Breast epithelium (tissue), 4 donors: ENCODE measurements around the gene MYBPC3. TPM values are rescaled to one million over a fixed set of nuclear protein-coding genes. Genes with fewer than 3 reads are reported as not detected.

ENCODE experiments used
- DNase-seq, 2 donors: peaks; one replicate each; pipeline ENCODE4 v3.0.0-alpha.2; 2019; ENCODE audit warnings: low spot score in 2 of 2
- H3K27ac ChIP-seq, 2 donors: fragments of 200-600 bp; sonication (generic) in 1 of 2; one replicate each; pipeline ENCODE4 v1.5.1; 2016 to 2019; ENCODE audit warnings: mild to moderate bottlenecking in 1 of 2
- H3K27me3 ChIP-seq, 2 donors: fragments of 200-600 bp; sonication (generic) in 1 of 2; one replicate each; pipeline versions ENCODE4 v1.5.1 to v1.6.0; 2017 to 2019; ENCODE audit warnings: control low read depth in 1 of 2, mild to moderate bottlenecking in 1 of 2
- H3K36me3 ChIP-seq: fragments of 200-600 bp; one replicate; pipeline ENCODE4 v1.5.1; 2019
- H3K4me1 ChIP-seq, 2 donors: fragments of 200-600 bp; sonication (generic); one replicate each; pipeline ENCODE4 v1.5.1; 2016 to 2019; ENCODE audit warnings: control low read depth in 1 of 2
- H3K4me3 ChIP-seq, 3 donors: fragments of 200-600 bp; sonication (generic); 1 replicate in 2 of 3; 2 replicates in 1 of 3; pipeline ENCODE4 v1.5.1; 2016 to 2019; ENCODE audit warnings: mild to moderate bottlenecking in 3 of 3, moderate library complexity in 2 of 3
- H3K9me3 ChIP-seq, 2 donors: fragments of 200-600 bp; sonication (generic) in 1 of 2; one replicate each; pipeline ENCODE4 v1.5.1; 2016 to 2019; ENCODE audit warnings: control low read depth in 1 of 2
- CTCF ChIP-seq, 3 donors: fragments of 450-650 bp; IDR thresholded peaks; one replicate each; pipeline ENCODE4 v1.5.1; 2016 to 2017; ENCODE audit warnings: antibody characterized with exemption in 3 of 3, mild to moderate bottlenecking in 3 of 3, moderate library complexity in 3 of 3
- POLR2A ChIP-seq: fragments of 450-650 bp; IDR thresholded peaks from one replicate; pipeline ENCODE4 v1.6.1; 2016; ENCODE audit warnings: antibody characterized with exemption, mild to moderate bottlenecking, moderate library complexity
- POLR2AphosphoS5 ChIP-seq, 3 donors: sonication (generic); formaldehyde crosslinking; IDR thresholded peaks; one replicate each; pipeline ENCODE4 v1.6.1; 2017; ENCODE audit warnings: antibody characterized with exemption in 3 of 3
- intact Hi-C: fragments of 100-400 bp; cut with DNase I; formaldehyde crosslinking; loops from one replicate; pipeline ENCODE4 v1.15.1; 2023; ENCODE audit warnings: low total_unique reads
- total RNA-seq, 3 donors: library from RNA; depleted of rRNA; stranded (reverse); fragments of >200 nt; gene quantifications; one replicate each; pipeline ENCODE4 v1.1.0, GENCODE V29; 2016

The MYBPC3 gene
- total RNA-seq: under 1 TPM in 2 of 3 donors, not detected in 1; under 0.01 TPM

- no peaks in the 10 kb centered on the region for H3K27me3 ChIP-seq
- H3K36me3 ChIP-seq: no peaks in the 10 kb centered on the region
- no peak within 1 kb of the TSS for H3K27ac ChIP-seq
- H3K9me3 ChIP-seq: no peaks in the 10 kb centered on the region
- TF ChIP-seq POLR2AphosphoS5 (IDR thresholded peaks at IDR 0.05): no peak
- TF ChIP-seq CTCF (IDR thresholded peaks at IDR 0.05): no peak
- TF ChIP-seq POLR2A: no peak
- DNase-seq: no peak
- peaks cover 0 to 4% of the 10 kb centered on the region in 2 donors for H3K4me1 ChIP-seq
- no peak within 1 kb of the TSS for H3K4me3 ChIP-seq
- intact Hi-C loops: loop anchor here (10.0 kb wide), 1 partner anchor 168 kb away; the partner anchor contains the start of gene PACSIN3
Observed at GRCh38 chr11:47352556-47352955, at the start of gene MYBPC3. MYBPC3 (minus strand) TSS chr11:47352702; CDS start chr11:47352647, 55 bp downstream.

- peak overlapping the region; percentile 45 to 77 (median 63) for H3K4me3 ChIP-seq
- intact Hi-C loops: no loop called here
- H3K9me3 ChIP-seq: no peaks in the 10 kb centered on the region
- peak overlapping the region; percentile 88 to 92 for H3K27ac ChIP-seq
- no peaks in the 10 kb centered on the region for H3K36me3 ChIP-seq
- peaks cover 0 to 3% of the 10 kb centered on the region in 2 donors for H3K4me1 ChIP-seq
- TF ChIP-seq CTCF (IDR thresholded peaks at IDR 0.05) (no peak), POLR2AphosphoS5 (IDR thresholded peaks at IDR 0.05) (no peak), POLR2A (no peak)
- no peaks in the 10 kb centered on the region for H3K27me3 ChIP-seq
- no peak for DNase-seq
Observed at GRCh38 chr11:47400768-47401279, 48.3 kb upstream of the MYBPC3 start.

GRCh38 chr11:47399860-47400767 lies 47.6 kb upstream of the MYBPC3 start:
- Histone ChIP-seq H3K4me3 (peak overlapping the region; percentile 45 to 77 (median 63)), H3K4me1 (peaks cover 0 to 3% of the 10 kb centered on the region in 2 donors), H3K27ac (peak overlapping the region; percentile 88 to 92), H3K27me3 (no peaks in the 10 kb centered on the region), H3K9me3 (no peaks in the 10 kb centered on the region), H3K36me3 (no peaks in the 10 kb centered on the region)
- TF ChIP-seq POLR2A (no peak), POLR2AphosphoS5 (IDR thresholded peaks at IDR 0.05) (no peak), CTCF (IDR thresholded peaks at IDR 0.05) (no peak)
- DNase-seq: no peak
- intact Hi-C loops: no loop called here

GRCh38 chr11:47398551-47398950 lies 46.0 kb upstream of the MYBPC3 start:
- H3K27ac ChIP-seq: no peak overlapping the region
- H3K36me3 ChIP-seq: no peaks in the 10 kb centered on the region
- DNase-seq: no peak
- intact Hi-C loops: no loop called here
- peaks cover 0 to 3% of the 10 kb centered on the region in 2 donors for H3K4me1 ChIP-seq
- no peak overlapping the region for H3K4me3 ChIP-seq
- no peak for TF ChIP-seq CTCF (IDR thresholded peaks at IDR 0.05)
- no peak for TF ChIP-seq POLR2AphosphoS5 (IDR thresholded peaks at IDR 0.05)
- TF ChIP-seq POLR2A: no peak
- H3K27me3 ChIP-seq: no peaks in the 10 kb centered on the region
- no peaks in the 10 kb centered on the region for H3K9me3 ChIP-seq

GRCh38 chr11:47398011-47398410 lies 45.5 kb upstream of the MYBPC3 start:
- H3K4me1 ChIP-seq: peaks cover 0 to 3% of the 10 kb centered on the region in 2 donors
- no peaks in the 10 kb centered on the region for H3K9me3 ChIP-seq
- no peak for DNase-seq
- H3K4me3 ChIP-seq: no peak overlapping the region
- intact Hi-C loops: no loop called here
- H3K36me3 ChIP-seq: no peaks in the 10 kb centered on the region
- H3K27ac ChIP-seq: no peak overlapping the region
- H3K27me3 ChIP-seq: no peaks in the 10 kb centered on the region
- TF ChIP-seq POLR2AphosphoS5 (IDR thresholded peaks at IDR 0.05) (no peak), CTCF (IDR thresholded peaks at IDR 0.05) (no peak), POLR2A (no peak)
